HepG2 (cell line): ENCODE data around the gene PCNP. TPM values are rescaled to one million over a fixed set of nuclear protein-coding genes. Genes with fewer than 3 reads are reported as not detected.

Experiments used
- ATAC-seq: fragments of 200-7000 bp; cut with Tn5 transposase; 3 replicates; pipeline ENCODE4 v1.9.1; 2020; ENCODE audit warnings: mild to moderate bottlenecking, moderate library complexity
- BruUV-seq: library from RNA; stranded (reverse); fragments of 400-500 nt; replicated peaks from 2 replicates; lab custom pipeline; 2021; lab: Mats Ljungman, UMichigan
- CTCF ChIA-PET: fragments of 300-600 bp; formaldehyde crosslinking; extraction: SDS; loops from one replicate; lab custom pipeline; 2021; ENCODE audit warnings: low total read pairs, inconsistent platforms, low intra/inter-chr PET ratio; lab: Yijun Ruan, JAX
- POLR2A ChIA-PET: fragments of 350-600 bp; sonication (Branson Sonifier 250); formaldehyde crosslinking; loops from one replicate; lab custom pipeline; 2020; ENCODE audit warnings: antibody characterized with exemption, inconsistent platforms; lab: Yijun Ruan, JAX
- DNase-seq: peaks from one replicate; pipeline ENCODE4 v3.0.0-alpha.2; 2015; ENCODE audit warnings: low spot score
- FAIRE-seq: peaks from 3 replicates; lab custom pipeline; 2011; peaks lifted over from hg19 to GRCh38; lab: Jason Lieb, UNC
- H2AFZ ChIP-seq: one replicate; pipeline ENCODE4 v1.6.1; 2011; ENCODE audit warnings: low read length, inconsistent platforms
- H3K27ac ChIP-seq: fragments of 300-600 bp; 3 replicates; pipeline ENCODE4 v1.8.0; 2011; ENCODE audit warnings: mixed run types, mild to moderate bottlenecking, mixed read lengths, low read length, inconsistent platforms; ENCODE audit not compliant: insufficient read depth; ENCODE audit errors: extremely low read length
- H3K27me3 ChIP-seq, 2 experiments: fragments of 200-600 bp in 1 of 2; 2 replicates in 1 of 2; 3 replicates in 1 of 2; pipeline versions ENCODE4 v1.6.0 to v1.8.0; 2011; ENCODE audit warnings: low read length in 2 of 2, mild to moderate bottlenecking in 2 of 2, moderate library complexity in 2 of 2, inconsistent platforms in 1 of 2; ENCODE audit not compliant: insufficient read depth in 2 of 2, control insufficient read depth in 1 of 2
- H3K36me3 ChIP-seq, 2 experiments: fragments of 200-600 bp in 1 of 2; replicated peaks in 1 of 2; 2 replicates in 1 of 2; 3 replicates in 1 of 2; pipeline versions ENCODE4 v1.5.1 to v1.8.0; 2011; ENCODE audit warnings: low read length in 2 of 2, inconsistent platforms in 1 of 2; ENCODE audit not compliant: insufficient read depth in 2 of 2, control insufficient read depth in 1 of 2
- H3K4me1 ChIP-seq: 2 replicates; pipeline ENCODE4 v1.5.1; 2012; ENCODE audit warnings: low read length, inconsistent platforms; ENCODE audit not compliant: insufficient read depth
- H3K4me2 ChIP-seq: 2 replicates; pipeline ENCODE4 v1.6.0; 2011; ENCODE audit warnings: low read depth, low read length, inconsistent platforms
- H3K4me3 ChIP-seq, 3 experiments: fragments of 200-600 bp in 1 of 3; sonication (generic), shearing (Covaris generic) in 1 of 3; replicated peaks in 1 of 3; 2 replicates each; pipeline ENCODE4 v1.5.1; 2011 to 2016; ENCODE audit warnings: low read length in 3 of 3, inconsistent platforms in 2 of 3, low read depth in 2 of 3, mild to moderate bottlenecking in 2 of 3, control low read depth in 1 of 3, mixed read lengths in 1 of 3; ENCODE audit not compliant: insufficient read depth in 1 of 3
- H3K79me2 ChIP-seq: one replicate; pipeline ENCODE4 v1.6.1; 2011; ENCODE audit warnings: low read length, inconsistent platforms; ENCODE audit not compliant: insufficient read depth
- H3K9ac ChIP-seq: 2 replicates; pipeline ENCODE4 v1.6.0; 2011; ENCODE audit warnings: mild to moderate bottlenecking, low read depth, low read length, inconsistent platforms; ENCODE audit not compliant: insufficient read depth
- H3K9me3 ChIP-seq: 2 replicates; pipeline ENCODE4 v1.5.1; 2012; ENCODE audit warnings: mild to moderate bottlenecking, low read length
- H4K20me1 ChIP-seq: 2 replicates; pipeline ENCODE4 v1.6.0; 2011; ENCODE audit warnings: inconsistent platforms, mild to moderate bottlenecking, low read length, moderate library complexity; ENCODE audit not compliant: insufficient read depth
- FOXP4 ChIP-seq: sonication (generic); formaldehyde crosslinking; IDR thresholded peaks from 2 replicates; pipeline ENCODE4 v1.4.0; 2020; ENCODE audit warnings: missing genetic modification reagents
- KLF13 ChIP-seq: sonication (generic); formaldehyde crosslinking; IDR thresholded peaks from 2 replicates; pipeline ENCODE4 v1.4.0; 2020; ENCODE audit warnings: mild to moderate bottlenecking, missing genetic modification reagents
- SIN3B ChIP-seq: fragments of 150-350 bp; IDR thresholded peaks from 2 replicates; pipeline ENCODE4 v1.6.1; 2014; ENCODE audit warnings: low read length
- SNAPC4 ChIP-seq: sonication (generic); formaldehyde crosslinking; IDR thresholded peaks from 2 replicates; pipeline ENCODE4 v1.4.0; 2020; ENCODE audit warnings: mild to moderate bottlenecking, missing genetic modification reagents
- ZMYM2 ChIP-seq: sonication (generic); formaldehyde crosslinking; IDR thresholded peaks from 2 replicates; pipeline ENCODE4 v1.8.0; 2022; ENCODE audit warnings: mild to moderate bottlenecking, missing genetic modification reagents
- ZNF234 ChIP-seq: sonication (generic); formaldehyde crosslinking; conservative IDR thresholded peaks from 2 replicates; pipeline ENCODE4 v1.5.1; 2020; ENCODE audit warnings: mild to moderate bottlenecking, missing genetic modification reagents
- ZSCAN21 ChIP-seq: sonication (generic); formaldehyde crosslinking; IDR thresholded peaks from 2 replicates; pipeline ENCODE4 v1.8.0; 2022; ENCODE audit warnings: mild to moderate bottlenecking, missing genetic modification reagents, moderate library complexity, borderline replicate concordance
- ZSCAN30 ChIP-seq: sonication (generic); formaldehyde crosslinking; IDR thresholded peaks from 2 replicates; pipeline ENCODE4 v1.5.0; 2020; ENCODE audit warnings: mild to moderate bottlenecking, missing genetic modification reagents
- ZUFSP ChIP-seq: sonication (generic); formaldehyde crosslinking; IDR thresholded peaks from 2 replicates; pipeline ENCODE4 v1.9.0; 2021; ENCODE audit warnings: missing genetic modification reagents, mild to moderate bottlenecking, borderline replicate concordance
- WGBS: methylation state at CpG from one replicate; pipeline ENCODE4 v1.1.6; 2017; ENCODE audit warnings: low lambda C conversion rate; 5-methylcytosine and 5-hydroxymethylcytosine counted together
- in situ Hi-C: cut with HindIII; loops from 2 replicates; pipeline ENCODE4 v1.10.0; 2017; ENCODE audit warnings: low pct_unique_long_range_greater_than_20kb; ENCODE audit not compliant: extremely low pct_ligation_motif_present
- intact Hi-C: fragments of 100-400 bp; cut with micrococcal nuclease; formaldehyde crosslinking; loops from one replicate; pipeline ENCODE4 v1.10.0; 2022; ENCODE audit not compliant: unreplicated experiment
- polyA plus RNA-seq, 8 experiments: library from polyadenylated mRNA; depleted of rRNA in 3 of 8; stranded (reverse) in 7 of 8; unstranded in 1 of 8; fragments of >200 nt; fragmentation: Illumina TruSeq in 4 of 8; extraction: Trizol in 4 of 8; gene quantifications; 2 replicates each; pipeline versions ENCODE4 v1.2.1 to v1.2.3, GENCODE V29; 2011 to 2016; ENCODE audit warnings: low read depth in 4 of 8, missing spikeins in 1 of 8, mixed read lengths in 1 of 8; ENCODE audit not compliant: insufficient read depth in 1 of 8
- total RNA-seq, 5 experiments: library from RNA; depleted of rRNA; stranded (reverse); fragments of >200 nt; fragmentation: Illumina TruSeq; extraction: Trizol; gene quantifications; 2 replicates each; pipeline ENCODE4 v1.2.3, GENCODE V29; 2016; ENCODE audit warnings: low read depth in 1 of 5

The PCNP gene
- total and polyA plus RNA-seq, 2 of the 13 experiments (the other 11 are each of a cell fraction or from before 2014, with no cell fraction given), result 44.1 to 78.2 TPM

GRCh38 chr3:101573449-101574387, at the start of gene PCNP (continued):
- TF ChIP-seq FOXP4 (CRISPR knock-in tag) (peak; percentile 59; the same call in 1 of the 2 replicates), ZUFSP (CRISPR knock-in tag) (no peak), ZNF234 (CRISPR knock-in tag) (no peak)

GRCh38 chr3:101527441-101527840, 46.5 kb upstream of the PCNP start:
- H3K27ac ChIP-seq, result no peak overlapping the region
- no peaks in the 10 kb centered on the region for H3K79me2 ChIP-seq
- H3K36me3 ChIP-seq, result no peaks in the 10 kb centered on the region
- no peak for ATAC-seq
- no peaks in the 10 kb centered on the region for H3K4me1 ChIP-seq
- CTCF ChIA-PET, result no interaction called here
- no peak overlapping the region for H3K9ac ChIP-seq
- FAIRE-seq, result no peak
- no peak overlapping the region for H3K4me3 ChIP-seq
- H4K20me1 ChIP-seq, result no peaks in the 10 kb centered on the region
- no peak for DNase-seq
- in situ Hi-C loops, result no loop called here
- POLR2A ChIA-PET, result no interaction called here
- H3K27me3 ChIP-seq, result no peaks in the 10 kb centered on the region
- no peak overlapping the region for H2AFZ ChIP-seq
- 33% methylated on average over 4 of the region's 4 CpGs for WGBS
- BruUV-seq, result no TSS peak
- no peak overlapping the region for H3K4me2 ChIP-seq
- no peak for TF ChIP-seq SNAPC4 (CRISPR knock-in tag)
- TF ChIP-seq KLF13, result no peak
- TF ChIP-seq ZMYM2 (CRISPR knock-in tag), result no peak
- no peak for TF ChIP-seq ZSCAN30 (CRISPR knock-in tag)
- no peak for TF ChIP-seq ZSCAN21
- no peak for TF ChIP-seq SIN3B
- no peaks in the 10 kb centered on the region for H3K9me3 ChIP-seq
- intact Hi-C loops, result no loop called here
